Right ventricle myocardium inferior (tissue), 1 donor: ENCODE data around the gene MRPL21. TPM values are rescaled to one million over a fixed set of nuclear protein-coding genes. Genes with fewer than 3 reads are reported as not detected.
A peak's percentile ranks its signal among the peaks of the same experiment; 100 is the strongest.

ENCODE experiments used
- ATAC-seq: fragments of 200-7000 bp; cut with Tn5 transposase; one replicate; pipeline ENCODE4 v1.9.1; 2020; ENCODE audit warnings: mild to moderate bottlenecking, moderate library complexity
- DNase-seq: peaks from one replicate; pipeline ENCODE4 v3.0.0; 2021; ENCODE audit errors: missing footprints
- intact Hi-C: fragments of 100-400 bp; cut with DNase I; formaldehyde crosslinking; loops from one replicate; pipeline ENCODE4 v1.11.0; 2022
- total RNA-seq: library from RNA; stranded (reverse); fragmentation: NEBNext Ultra II Directional; extraction: Animal tissue kit (Norgen Biotek cat#: 25700); gene quantifications from one replicate; pipeline ENCODE4 v1.2.1, GENCODE V29; 2021
- donor health status: DM: no; HTN: yes; CAD: no; lungs with severe emphysema.

Gene MRPL21
- total RNA-seq, 1 donor from 2014 or later: 120 TPM

GRCh38 chr11:68924073-68924925, 20.7 kb upstream of the MRPL21 start:
- DNase-seq (peak; percentile 25), ATAC-seq (peak; percentile 27)
- intact Hi-C loops: no loop called here

GRCh38 chr11:68923614-68924013, 20.0 kb upstream of the MRPL21 start:
- DNase-seq (no peak), ATAC-seq (no peak)
- intact Hi-C loops: no loop called here

- intact Hi-C loops: no loop called here
- DNase-seq (no peak), ATAC-seq (no peak)
Observed at GRCh38 chr11:68916439-68916838, 12.8 kb upstream of the MRPL21 start.

- no peak for ATAC-seq
- no peak for DNase-seq
- intact Hi-C loops: no loop called here
Observed at GRCh38 chr11:68914761-68915160, 11.1 kb upstream of the MRPL21 start.

- intact Hi-C loops: no loop called here
- DNase-seq: no peak
- no peak for ATAC-seq
Observed at GRCh38 chr11:68913188-68913587, 9.6 kb upstream of the MRPL21 start.

GRCh38 chr11:68912254-68912653, 8.6 kb upstream of the MRPL21 start:
- intact Hi-C loops: no loop called here
- ATAC-seq (no peak), DNase-seq (no peak)

GRCh38 chr11:68911731-68912130, 8.1 kb upstream of the MRPL21 start:
- no peak for DNase-seq
- no peak for ATAC-seq
- intact Hi-C loops: no loop called here

GRCh38 chr11:68910965-68911364, 7.3 kb upstream of the MRPL21 start:
- no peak for ATAC-seq
- no peak for DNase-seq
- intact Hi-C loops: no loop called here

GRCh38 chr11:68908273-68908672, 4.6 kb upstream of the MRPL21 start:
- intact Hi-C loops: no loop called here
- DNase-seq (no peak), ATAC-seq (peak; percentile 63)

- intact Hi-C loops: no loop called here
- no peak for DNase-seq
- no peak for ATAC-seq
Observed at GRCh38 chr11:68905421-68906360, 2.1 kb upstream of the MRPL21 start.

GRCh38 chr11:68904248-68904847, 716 bp upstream of the MRPL21 start:
- ATAC-seq (peak; percentile 30), DNase-seq (no peak)
- intact Hi-C loops: loop anchor here (5.0 kb wide), 1 partner anchor 138 kb away; no protein-coding TSS in a partner anchor

GRCh38 chr11:68900835-68901381, 2.7 kb downstream of the MRPL21 start:
- intact Hi-C loops: loop anchor here (5.0 kb wide), 1 partner anchor 141 kb away; no protein-coding TSS in a partner anchor
- no peak for ATAC-seq
- DNase-seq: no peak

- intact Hi-C loops: no loop called here
- DNase-seq: no peak
Observed at GRCh38 chr11:68897441-68897840, 6.2 kb downstream of the MRPL21 start.

GRCh38 chr11:68896171-68896959, 7.3 kb downstream of the MRPL21 start:
- ATAC-seq (peak; percentile 56), DNase-seq (no peak)
- intact Hi-C loops: no loop called here

More at GRCh38 chr11:68897441-68897840, 6.2 kb downstream of the MRPL21 start:
- ATAC-seq: no peak

- intact Hi-C loops: no loop called here
- ATAC-seq (no peak), DNase-seq (no peak)
Observed at GRCh38 chr11:68893282-68893681, 10.3 kb downstream of the MRPL21 start.

- intact Hi-C loops: no loop called here
- ATAC-seq: no peak
- no peak for DNase-seq
Observed at GRCh38 chr11:68892576-68892975, 11.1 kb downstream of the MRPL21 start.

- ATAC-seq (peak; percentile 1), DNase-seq (no peak)
- intact Hi-C loops: loop anchor here (2.0 kb wide), 1 partner anchor 51 kb away; the partner anchor contains the start of gene CPT1A
Observed at GRCh38 chr11:68891351-68891948, 12.2 kb downstream of the MRPL21 start.
